ENCODE results near the gene KAT14. TPM values are rescaled to one million over a fixed set of nuclear protein-coding genes. Genes with fewer than 3 reads are reported as not detected.
"Not testable (repeated sequence)": the region's sequence is repeated elsewhere in the genome, so short reads cannot be mapped to it uniquely, and the experiment has no call there.

Gene KAT14
- polyA plus RNA-seq, 1 donor (not counting 4 experiments of a cell fraction or from before 2014, with no cell fraction given): 9.8 TPM

- Histone ChIP-seq H2AFZ (ENCODE audit: control insufficient read depth, low read length) (no peak overlapping the region), H3K36me3 (ENCODE audit: control insufficient read depth in 2 of 2, extremely low read depth in 1 of 2, insufficient read depth in 2 of 2, low read length in 2 of 2) (peaks cover 0 to 3% of the 10 kb centered on the region in 2 experiments), H3K9me1 (ENCODE audit: control insufficient read depth, extremely low read depth, insufficient read depth, low read length) (no peaks in the 10 kb centered on the region), H3K4me3 (ENCODE audit: control insufficient read depth in 2 of 3, extremely low read depth in 1 of 3, insufficient read depth in 2 of 3, low read depth in 1 of 3, low read length in 3 of 3) (no peak overlapping the region), H3K9me3 (ENCODE audit: control insufficient read depth, low read depth, low read length) (no peaks in the 10 kb centered on the region), H3K27me3 (ENCODE audit: control insufficient read depth, extremely low read depth, insufficient read depth, low read length) (no peaks in the 10 kb centered on the region), H3K4me1 (ENCODE audit: control insufficient read depth, extremely low read depth, insufficient read depth, low read length) (no peaks in the 10 kb centered on the region), H3K27ac (ENCODE audit: control insufficient read depth, insufficient read depth, low read length) (no peak overlapping the region), H3K4me2 (ENCODE audit: control insufficient read depth, extremely low read depth, insufficient read depth, low read depth, low read length) (no peak overlapping the region), H4K20me1 (ENCODE audit: control insufficient read depth, extremely low read depth, insufficient read depth, low read length) (no peaks in the 10 kb centered on the region), H3K79me2 (ENCODE audit: control insufficient read depth, insufficient read depth, low read length) (no peaks in the 10 kb centered on the region), H3K9ac (ENCODE audit: control insufficient read depth, extremely low read depth, insufficient read depth, low read length) (no peak overlapping the region)
- no peak for TF ChIP-seq CTCF (optimal IDR thresholded peaks at IDR 0.05 in 1 of 3, IDR thresholded peaks at IDR 0.05 in 1 of 3, conservative IDR thresholded peaks at IDR 0.05 in 1 of 3; ENCODE audit: extremely low read depth in 1 of 3, insufficient read depth in 2 of 3, low read length in 3 of 3)
- no peak for TF ChIP-seq EZH2 (IDR thresholded peaks at IDR 0.05; ENCODE audit: low read length)
- dilution Hi-C loops (cut with MboI; ENCODE audit: extremely low pct_ligation_motif_present, low sequenced_read_pairs): no loop called here
- DNase-seq (ENCODE audit: low read depth, low spot score) (no peak), FAIRE-seq (no peak)
Measured at GRCh38 chr20:18174906-18175683, 37.4 kb downstream of the KAT14 start.

- Histone ChIP-seq H3K4me2 (ENCODE audit: control insufficient read depth, extremely low read depth, insufficient read depth, low read depth, low read length) (no peak overlapping the region), H3K79me2 (ENCODE audit: control insufficient read depth, insufficient read depth, low read length) (no peaks in the 10 kb centered on the region), H3K27me3 (ENCODE audit: control insufficient read depth, extremely low read depth, insufficient read depth, low read length) (no peaks in the 10 kb centered on the region), H3K27ac (ENCODE audit: control insufficient read depth, insufficient read depth, low read length) (no peak overlapping the region), H3K36me3 (ENCODE audit: control insufficient read depth in 2 of 2, extremely low read depth in 1 of 2, insufficient read depth in 2 of 2, low read length in 2 of 2) (peaks cover 0 to 3% of the 10 kb centered on the region in 2 experiments), H4K20me1 (ENCODE audit: control insufficient read depth, extremely low read depth, insufficient read depth, low read length) (no peaks in the 10 kb centered on the region), H3K9ac (ENCODE audit: control insufficient read depth, extremely low read depth, insufficient read depth, low read length) (no peak overlapping the region), H3K4me1 (ENCODE audit: control insufficient read depth, extremely low read depth, insufficient read depth, low read length) (no peaks in the 10 kb centered on the region), H3K9me1 (ENCODE audit: control insufficient read depth, extremely low read depth, insufficient read depth, low read length) (no peaks in the 10 kb centered on the region), H3K9me3 (ENCODE audit: control insufficient read depth, low read depth, low read length) (no peaks in the 10 kb centered on the region), H2AFZ (ENCODE audit: control insufficient read depth, low read length) (no peak overlapping the region), H3K4me3 (ENCODE audit: control insufficient read depth in 2 of 3, extremely low read depth in 1 of 3, insufficient read depth in 2 of 3, low read depth in 1 of 3, low read length in 3 of 3) (no peak overlapping the region)
- FAIRE-seq: no peak
- no peak for DNase-seq (ENCODE audit: low read depth, low spot score)
- TF ChIP-seq CTCF (optimal IDR thresholded peaks at IDR 0.05 in 1 of 3, IDR thresholded peaks at IDR 0.05 in 1 of 3, conservative IDR thresholded peaks at IDR 0.05 in 1 of 3; ENCODE audit: extremely low read depth in 1 of 3, insufficient read depth in 2 of 3, low read length in 3 of 3): no peak
- no peak for TF ChIP-seq EZH2 (IDR thresholded peaks at IDR 0.05; ENCODE audit: low read length)
- dilution Hi-C loops (cut with MboI; ENCODE audit: extremely low pct_ligation_motif_present, low sequenced_read_pairs): no loop called here
Measured at GRCh38 chr20:18176318-18176785, 38.7 kb downstream of the KAT14 start.

GRCh38 chr20:18180366-18180765, 42.7 kb downstream of the KAT14 start:
- H3K4me2 ChIP-seq (ENCODE audit: control insufficient read depth, extremely low read depth, insufficient read depth, low read depth, low read length); H4K20me1 ChIP-seq (ENCODE audit: control insufficient read depth, extremely low read depth, insufficient read depth, low read length); H3K9me3 ChIP-seq (ENCODE audit: control insufficient read depth, low read depth, low read length); DNase-seq (ENCODE audit: low read depth, low spot score); H3K4me3 ChIP-seq (ENCODE audit: control insufficient read depth in 2 of 3, extremely low read depth in 1 of 3, insufficient read depth in 2 of 3, low read depth in 1 of 3, low read length in 3 of 3); H3K27ac ChIP-seq (ENCODE audit: control insufficient read depth, insufficient read depth, low read length); H3K79me2 ChIP-seq (ENCODE audit: control insufficient read depth, insufficient read depth, low read length); FAIRE-seq; dilution Hi-C loops (cut with MboI; ENCODE audit: extremely low pct_ligation_motif_present, low sequenced_read_pairs); H3K27me3 ChIP-seq (ENCODE audit: control insufficient read depth, extremely low read depth, insufficient read depth, low read length); H3K4me1 ChIP-seq (ENCODE audit: control insufficient read depth, extremely low read depth, insufficient read depth, low read length); H3K9ac ChIP-seq (ENCODE audit: control insufficient read depth, extremely low read depth, insufficient read depth, low read length); H2AFZ ChIP-seq (ENCODE audit: control insufficient read depth, low read length); H3K9me1 ChIP-seq (ENCODE audit: control insufficient read depth, extremely low read depth, insufficient read depth, low read length): not testable (repeated sequence)
- peaks cover 8 to 21% of the 10 kb centered on the region in 2 experiments for H3K36me3 ChIP-seq (ENCODE audit: control insufficient read depth in 2 of 2, extremely low read depth in 1 of 2, insufficient read depth in 2 of 2, low read length in 2 of 2)

All from keratinocyte (primary cell).